ENCODE data around the gene KLF12.

DNA sequence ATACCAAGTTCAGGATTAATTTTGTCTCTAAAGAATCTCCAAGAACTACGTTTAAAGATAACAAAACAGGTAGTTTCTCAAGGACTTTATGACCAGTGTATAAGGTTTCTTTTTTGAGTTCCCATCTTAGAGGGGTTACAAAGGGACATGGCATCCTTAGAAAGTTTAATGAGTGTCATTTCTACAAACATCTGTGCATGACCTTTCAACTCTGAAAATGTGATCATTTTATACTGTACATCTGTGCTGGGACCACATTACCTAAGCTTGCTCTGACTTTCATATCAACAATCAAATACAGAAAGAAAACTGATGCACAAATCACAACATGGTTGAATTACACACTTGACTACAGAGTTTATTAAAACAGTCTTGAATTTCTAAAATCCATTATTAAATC, 37.1 kb downstream of the KLF12 start:
- no peak for TF ChIP-seq POLR2A (IDR thresholded peaks at IDR 0.05)
- TF ChIP-seq, protein P1, sequence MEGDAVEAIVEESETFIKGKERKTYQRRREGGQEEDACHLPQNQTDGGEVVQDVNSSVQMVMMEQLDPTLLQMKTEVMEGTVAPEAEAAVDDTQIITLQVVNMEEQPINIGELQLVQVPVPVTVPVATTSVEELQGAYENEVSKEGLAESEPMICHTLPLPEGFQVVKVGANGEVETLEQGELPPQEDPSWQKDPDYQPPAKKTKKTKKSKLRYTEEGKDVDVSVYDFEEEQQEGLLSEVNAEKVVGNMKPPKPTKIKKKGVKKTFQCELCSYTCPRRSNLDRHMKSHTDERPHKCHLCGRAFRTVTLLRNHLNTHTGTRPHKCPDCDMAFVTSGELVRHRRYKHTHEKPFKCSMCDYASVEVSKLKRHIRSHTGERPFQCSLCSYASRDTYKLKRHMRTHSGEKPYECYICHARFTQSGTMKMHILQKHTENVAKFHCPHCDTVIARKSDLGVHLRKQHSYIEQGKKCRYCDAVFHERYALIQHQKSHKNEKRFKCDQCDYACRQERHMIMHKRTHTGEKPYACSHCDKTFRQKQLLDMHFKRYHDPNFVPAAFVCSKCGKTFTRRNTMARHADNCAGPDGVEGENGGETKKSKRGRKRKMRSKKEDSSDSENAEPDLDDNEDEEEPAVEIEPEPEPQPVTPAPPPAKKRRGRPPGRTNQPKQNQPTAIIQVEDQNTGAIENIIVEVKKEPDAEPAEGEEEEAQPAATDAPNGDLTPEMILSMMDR (IDR thresholded peaks at IDR 0.05) = no peak

All from testis (tissue), 2 donors.